Neural cell (in vitro differentiated cells): Measurements from ENCODE around the gene PYGO2. TPM values are rescaled to one million over a fixed set of nuclear protein-coding genes. Genes with fewer than 3 reads are reported as not detected.

Source experiments
- H2AFZ ChIP-seq: fragments of 200-600, 300-800 bp; sonication (generic), shearing (Covaris generic); 2 replicates; pipeline ENCODE4 v1.6.0; 2014; ENCODE audit warnings: low read depth, mild to moderate bottlenecking, antibody characterized with exemption, low read length, moderate library complexity
- H3F3A ChIP-seq: fragments of 200-600 bp; shearing (Covaris generic); 2 replicates; pipeline ENCODE4 v1.6.1; 2016; ENCODE audit warnings: mild to moderate bottlenecking, moderate library complexity, mixed read lengths, antibody characterized with exemption, low read length; ENCODE audit not compliant: insufficient read depth, poor library complexity, severe bottlenecking
- H3K27ac ChIP-seq: fragments of 200-600, 300-800 bp; sonication (generic), shearing (Covaris generic); 2 replicates; pipeline ENCODE4 v1.5.1; 2014; ENCODE audit warnings: mild to moderate bottlenecking, low read length, moderate library complexity
- H3K27me3 ChIP-seq: fragments of 300-800, 200-600 bp; sonication (generic), shearing (Covaris generic); 2 replicates; pipeline ENCODE4 v1.6.0; 2014; ENCODE audit warnings: mild to moderate bottlenecking, low read depth, low read length, moderate library complexity; ENCODE audit not compliant: insufficient read depth
- H3K36me3 ChIP-seq: fragments of 300-800, 200-600 bp; sonication (generic), shearing (Covaris generic); 2 replicates; pipeline ENCODE4 v1.5.1; 2014; ENCODE audit warnings: mild to moderate bottlenecking, antibody characterized with exemption, low read length, moderate library complexity; ENCODE audit not compliant: insufficient read depth
- H3K4me2 ChIP-seq: fragments of 300-800, 200-600 bp; sonication (generic), shearing (Covaris generic); 2 replicates; pipeline ENCODE4 v1.6.0; 2014; ENCODE audit warnings: mild to moderate bottlenecking, low read length
- H3K4me3 ChIP-seq: fragments of 300-800, 200-600 bp; sonication (generic), shearing (Covaris generic); 2 replicates; pipeline ENCODE4 v1.5.1; 2014; ENCODE audit warnings: mild to moderate bottlenecking, low read length, moderate library complexity
- H3K79me2 ChIP-seq: fragments of 200-600 bp; shearing (Covaris generic); replicated peaks from 2 replicates; pipeline ENCODE4 v1.6.0; 2014; ENCODE audit warnings: mild to moderate bottlenecking, low read length, moderate library complexity; ENCODE audit not compliant: insufficient read depth
- H3K9ac ChIP-seq: fragments of 300-800, 200-600 bp; sonication (generic), shearing (Covaris generic); 2 replicates; pipeline ENCODE4 v1.6.1; 2016; ENCODE audit warnings: mild to moderate bottlenecking, low read length, mixed read lengths
- H3K9me2 ChIP-seq: fragments of 200-600 bp; shearing (Covaris generic); 2 replicates; pipeline ENCODE4 v1.6.1; 2016; ENCODE audit warnings: mild to moderate bottlenecking, low read length, mixed read lengths; ENCODE audit not compliant: insufficient read depth
- H3K9me3 ChIP-seq: fragments of 200-600, 300-800 bp; sonication (generic), shearing (Covaris generic); 2 replicates; pipeline ENCODE4 v1.6.1; 2016; ENCODE audit warnings: mild to moderate bottlenecking, mixed run types, low read length, moderate library complexity, mixed read lengths
- H4K20me1 ChIP-seq: fragments of 200-600 bp; shearing (Covaris generic); 2 replicates; pipeline ENCODE4 v1.6.1; 2016; ENCODE audit warnings: mild to moderate bottlenecking, mixed run types; ENCODE audit not compliant: insufficient read depth
- CTCF ChIP-seq: fragments of 450-650 bp; IDR thresholded peaks from 2 replicates; pipeline ENCODE4 v1.5.1; 2014; ENCODE audit warnings: antibody characterized with exemption, mild to moderate bottlenecking, moderate library complexity; ENCODE audit not compliant: poor library complexity, severe bottlenecking
- EP300 ChIP-seq: fragments of 450-650 bp; conservative IDR thresholded peaks from 2 replicates; pipeline ENCODE4 v1.6.1; 2014; ENCODE audit warnings: antibody characterized with exemption, mild to moderate bottlenecking, moderate library complexity; ENCODE audit not compliant: poor library complexity, severe bottlenecking
- EZH2 ChIP-seq: fragments of 200-600, 300-800 bp; shearing (Covaris generic), sonication (generic); IDR thresholded peaks from 2 replicates; pipeline ENCODE4 v1.6.1; 2014; ENCODE audit warnings: antibody characterized with exemption, low read length, borderline replicate concordance, mild to moderate bottlenecking; ENCODE audit not compliant: insufficient read depth, poor library complexity, severe bottlenecking
- MXI1 ChIP-seq: fragments of 450-650 bp; conservative IDR thresholded peaks from 2 replicates; pipeline ENCODE4 v1.6.1; 2014; ENCODE audit warnings: antibody characterized with exemption, mild to moderate bottlenecking; ENCODE audit not compliant: poor library complexity, severe bottlenecking
- POLR2AphosphoS5 ChIP-seq: IDR thresholded peaks from 2 replicates; pipeline ENCODE4 v1.6.1; 2012
- RAD21 ChIP-seq: fragments of 450-650 bp; conservative IDR thresholded peaks from 2 replicates; pipeline ENCODE4 v1.6.1; 2014; ENCODE audit warnings: antibody characterized with exemption, mild to moderate bottlenecking, moderate library complexity
- REST ChIP-seq: IDR thresholded peaks from 2 replicates; pipeline ENCODE4 v1.6.1; 2012; ENCODE audit warnings: borderline replicate concordance
- SMC3 ChIP-seq: fragments of 450-650 bp; conservative IDR thresholded peaks from 2 replicates; pipeline ENCODE4 v1.6.1; 2014; ENCODE audit warnings: antibody characterized with exemption, mild to moderate bottlenecking, moderate library complexity; ENCODE audit not compliant: poor library complexity
- TAF1 ChIP-seq: IDR thresholded peaks from 2 replicates; pipeline ENCODE4 v1.6.1; 2012; ENCODE audit warnings: low read depth
- polyA plus RNA-seq: library from polyadenylated mRNA; depleted of rRNA; stranded (reverse); fragments of >200 nt; gene quantifications from 2 replicates; pipeline ENCODE4 v1.2.3, GENCODE V29; 2014

Gene PYGO2
- polyA plus RNA-seq, 1 donor from 2014 or later, result 13.4 TPM

- TF ChIP-seq TAF1 (no peak), EP300 (no peak), POLR2AphosphoS5 (no peak), MXI1 (no peak), EZH2 (no peak), SMC3 (no peak), CTCF (no peak), RAD21 (no peak), REST (no peak)
- no peak overlapping the region for H3K4me2 ChIP-seq
- no peak overlapping the region for H2AFZ ChIP-seq
- no peaks in the 10 kb centered on the region for H3F3A ChIP-seq
- H3K9ac ChIP-seq, result no peak overlapping the region
- no peaks in the 10 kb centered on the region for H3K9me2 ChIP-seq
- no peak overlapping the region for H3K4me3 ChIP-seq
- H3K79me2 ChIP-seq, result no peaks in the 10 kb centered on the region
- no peaks in the 10 kb centered on the region for H3K36me3 ChIP-seq
- H4K20me1 ChIP-seq, result no peaks in the 10 kb centered on the region
- no peaks in the 10 kb centered on the region for H3K9me3 ChIP-seq
- H3K27ac ChIP-seq, result no peak overlapping the region
- peaks cover 9% of the 10 kb centered on the region for H3K27me3 ChIP-seq
These were observed 45.8 kb upstream of the PYGO2 start for GRCh38 chr1:155007251-155007828.

- Histone ChIP-seq H3K79me2 (no peaks in the 10 kb centered on the region), H3K9me3 (no peaks in the 10 kb centered on the region), H2AFZ (no peak overlapping the region)
These were observed 45.1 kb upstream of the PYGO2 start for GRCh38 chr1:155006601-155007101.

More at GRCh38 chr1:155006601-155007101, 45.1 kb upstream of the PYGO2 start:
- H3K9me2 ChIP-seq, result no peaks in the 10 kb centered on the region
- TF ChIP-seq EP300 (no peak), CTCF (no peak), EZH2 (no peak), TAF1 (no peak), SMC3 (no peak), RAD21 (no peak), MXI1 (no peak)
- no peak overlapping the region for H3K27ac ChIP-seq
- H3F3A ChIP-seq, result no peaks in the 10 kb centered on the region
- no peaks in the 10 kb centered on the region for H3K36me3 ChIP-seq
- peaks cover 9% of the 10 kb centered on the region for H3K27me3 ChIP-seq
- H4K20me1 ChIP-seq, result no peaks in the 10 kb centered on the region
- no peak overlapping the region for H3K4me2 ChIP-seq
- no peak overlapping the region for H3K4me3 ChIP-seq
- H3K9ac ChIP-seq, result no peak overlapping the region
